HG03175 (cell line): ENCODE results near the gene EFEMP1.

ENCODE experiments used
- ATAC-seq: cut with Tn5 transposase; IDR thresholded peaks from one replicate; pipeline ENCODE4 v1.9.1; 2021; ENCODE audit warnings: mild to moderate bottlenecking, moderate library complexity; ENCODE audit not compliant: unreplicated experiment

Gene EFEMP1

GRCh38 chr2:55899881-55900280, 23.7 kb downstream of the EFEMP1 start:
- ATAC-seq = no peak

- no peak for ATAC-seq
Measured at GRCh38 chr2:55898386-55899040, 25.1 kb downstream of the EFEMP1 start.

GRCh38 chr2:55896633-55897032, 26.9 kb downstream of the EFEMP1 start:
- ATAC-seq = no peak

GRCh38 chr2:55894720-55895119, 28.9 kb downstream of the EFEMP1 start:
- ATAC-seq = no peak

- no peak for ATAC-seq
Measured at GRCh38 chr2:55891671-55892094, 31.9 kb downstream of the EFEMP1 start.

- no peak for ATAC-seq
Measured at GRCh38 chr2:55888936-55889335, 34.6 kb downstream of the EFEMP1 start.

- ATAC-seq = no peak
Measured at GRCh38 chr2:55887901-55888624, 35.5 kb downstream of the EFEMP1 start.

GRCh38 chr2:55887351-55887750, 36.2 kb downstream of the EFEMP1 start:
- no peak for ATAC-seq

GRCh38 chr2:55885944-55886281, 37.7 kb downstream of the EFEMP1 start:
- no peak for ATAC-seq

- no peak for ATAC-seq
Measured at GRCh38 chr2:55885127-55885943, 38.2 kb downstream of the EFEMP1 start.

- ATAC-seq = no peak
Measured at GRCh38 chr2:55883829-55884228, 39.8 kb downstream of the EFEMP1 start.

GRCh38 chr2:55883357-55883756, 40.2 kb downstream of the EFEMP1 start:
- ATAC-seq = no peak

GRCh38 chr2:55882954-55883353, 40.6 kb downstream of the EFEMP1 start:
- ATAC-seq = no peak

- no peak for ATAC-seq
Measured at GRCh38 chr2:55880416-55881143, 43.0 kb downstream of the EFEMP1 start.

- no peak for ATAC-seq
Measured at GRCh38 chr2:55879976-55880375, 43.6 kb downstream of the EFEMP1 start.

GRCh38 chr2:55877087-55877436, 46.5 kb downstream of the EFEMP1 start:
- ATAC-seq = no peak

- ATAC-seq = no peak
Measured at GRCh38 chr2:55876429-55877086, 47.0 kb downstream of the EFEMP1 start.

GRCh38 chr2:55875434-55876135, 48.0 kb downstream of the EFEMP1 start:
- peak; percentile 49 for ATAC-seq

GRCh38 chr2:55874338-55874737, 49.2 kb downstream of the EFEMP1 start:
- ATAC-seq = no peak

- peak; percentile 55 for ATAC-seq
Measured at GRCh38 chr2:55871637-55872036, 51.9 kb downstream of the EFEMP1 start.
